Hair follicle dermal papilla cell (primary cell): Measurements from ENCODE around the gene FOXP1. TPM values are rescaled to one million over a fixed set of nuclear protein-coding genes. Genes with fewer than 3 reads are reported as not detected.

Source experiments
- small RNA-seq: library from RNA; depleted of rRNA; stranded (forward); fragments of <200 nt; gene quantifications from one replicate; pipeline ENCODE3, GENCODE V24; 2012
- total RNA-seq: library from RNA; depleted of rRNA; stranded (reverse); fragments of >200 nt; gene quantifications from 2 replicates; pipeline ENCODE4 v1.2.3, GENCODE V29; 2012

FOXP1 gene
- 25.3 and 32.9 TPM in 2 replicates for total RNA-seq

DNA sequence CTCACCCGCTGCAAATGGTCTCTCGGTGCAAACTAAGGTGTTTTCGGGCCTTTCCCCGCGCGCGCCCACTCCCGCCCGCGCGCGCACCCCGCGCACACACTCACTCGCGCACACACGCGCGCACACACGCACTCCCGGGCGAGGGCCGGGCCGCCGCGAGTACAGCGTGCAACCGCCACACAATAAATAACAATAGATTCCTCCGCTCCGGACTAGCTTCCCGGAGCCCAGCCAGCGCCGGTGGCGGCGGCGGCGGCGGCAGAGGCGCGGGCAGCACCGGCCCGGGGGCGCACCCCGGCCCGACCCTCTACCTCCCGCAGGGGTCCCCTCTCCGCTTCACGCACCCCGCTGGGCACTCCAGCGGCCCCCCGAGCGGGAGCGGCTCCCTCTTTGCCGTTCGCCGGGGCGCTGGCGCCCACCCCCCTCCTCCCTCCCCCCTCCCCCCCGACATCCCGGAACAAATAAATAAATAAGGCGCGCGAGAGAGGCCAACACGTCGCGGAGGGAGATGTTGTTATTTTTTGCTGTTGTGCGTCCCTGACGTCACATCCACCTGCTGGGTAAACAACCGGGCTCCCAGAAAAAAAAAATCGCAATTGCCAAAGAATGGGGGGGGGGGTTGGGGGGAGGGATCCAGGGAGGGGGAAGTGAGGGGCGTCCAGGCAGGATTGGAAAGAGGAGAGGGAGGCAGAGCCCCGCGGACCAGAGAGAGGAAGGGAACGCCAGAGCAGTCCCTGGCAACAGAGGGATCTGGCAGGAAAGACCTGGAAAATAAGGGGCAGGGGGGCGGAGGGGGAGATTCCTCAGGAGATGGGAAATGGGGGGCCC lies at the start of gene FOXP1:
FOXP1 (minus strand) TSS at position 163 of the 828 bp plus-strand sequence. CDS start 385,347 bp downstream, outside the sequence.

Small RNA genes lying within 50 kb of the gene (small RNA-seq; reads per million reads assigned to genes)
- not detected for gene MIR1284

Other genes starting within 250 kb of the FOXP1 start
- gene EIF4E3, start 141.7 kb upstream of the FOXP1 start, total RNA-seq, result 3.9 and 4.9 TPM in 2 replicates
- 0.12 and 0.65 TPM in 2 replicates for gene GPR27, start 170.1 kb upstream of the FOXP1 start, total RNA-seq
- not detected in 2 replicates for gene PROK2, start 201.4 kb upstream of the FOXP1 start, total RNA-seq